SHP77 treated with DMSO at 0.1 percent for 48 hours (cell line): ENCODE data around the gene PRR12.

Source experiments
- DNase-seq: peaks from one replicate; lab custom pipeline; 2025; lab: John Stamatoyannopoulos, UW

Gene PRR12

DNA sequence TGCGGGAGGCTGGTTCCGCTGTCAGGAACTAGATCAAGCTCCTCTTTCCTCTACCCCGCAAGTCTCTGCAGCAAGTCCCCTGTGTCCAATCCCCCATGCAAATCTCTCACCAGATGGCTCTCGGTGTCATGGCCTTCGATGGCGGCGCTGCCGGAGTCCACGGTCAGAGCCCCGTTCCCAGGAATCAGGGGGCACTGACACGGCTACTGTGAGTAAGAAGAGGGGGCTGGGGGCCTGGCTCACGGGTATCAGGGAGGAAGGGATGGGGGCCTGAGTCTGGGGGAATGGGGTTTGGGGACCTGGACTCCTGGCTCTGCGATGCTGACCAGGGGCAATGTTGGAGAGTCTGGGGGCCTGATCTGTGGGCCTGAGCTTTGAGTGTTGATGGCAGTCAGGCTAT, 55.0 kb downstream of the PRR12 start:
- no peak for DNase-seq

DNA sequence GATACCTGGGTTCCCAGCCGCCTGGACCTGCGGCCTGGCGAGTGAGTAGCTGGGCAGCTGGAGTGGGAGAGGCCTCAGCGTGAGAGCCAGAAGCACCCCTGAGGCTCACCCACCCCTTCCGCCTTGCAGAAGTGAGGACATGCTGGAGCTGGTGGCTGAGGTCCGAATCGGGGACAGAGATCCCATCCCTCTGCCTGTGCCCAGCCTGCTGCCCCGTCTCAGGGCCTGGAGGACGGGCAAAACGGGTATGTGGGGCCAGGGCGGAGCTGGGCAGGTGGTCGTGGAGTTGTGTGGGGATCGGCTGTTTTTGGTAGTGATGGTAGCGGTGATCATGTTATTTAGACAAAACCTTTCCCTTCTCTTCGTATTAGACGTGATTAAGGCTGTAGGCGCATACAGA, 55.6 kb downstream of the PRR12 start:
- no peak for DNase-seq

DNA sequence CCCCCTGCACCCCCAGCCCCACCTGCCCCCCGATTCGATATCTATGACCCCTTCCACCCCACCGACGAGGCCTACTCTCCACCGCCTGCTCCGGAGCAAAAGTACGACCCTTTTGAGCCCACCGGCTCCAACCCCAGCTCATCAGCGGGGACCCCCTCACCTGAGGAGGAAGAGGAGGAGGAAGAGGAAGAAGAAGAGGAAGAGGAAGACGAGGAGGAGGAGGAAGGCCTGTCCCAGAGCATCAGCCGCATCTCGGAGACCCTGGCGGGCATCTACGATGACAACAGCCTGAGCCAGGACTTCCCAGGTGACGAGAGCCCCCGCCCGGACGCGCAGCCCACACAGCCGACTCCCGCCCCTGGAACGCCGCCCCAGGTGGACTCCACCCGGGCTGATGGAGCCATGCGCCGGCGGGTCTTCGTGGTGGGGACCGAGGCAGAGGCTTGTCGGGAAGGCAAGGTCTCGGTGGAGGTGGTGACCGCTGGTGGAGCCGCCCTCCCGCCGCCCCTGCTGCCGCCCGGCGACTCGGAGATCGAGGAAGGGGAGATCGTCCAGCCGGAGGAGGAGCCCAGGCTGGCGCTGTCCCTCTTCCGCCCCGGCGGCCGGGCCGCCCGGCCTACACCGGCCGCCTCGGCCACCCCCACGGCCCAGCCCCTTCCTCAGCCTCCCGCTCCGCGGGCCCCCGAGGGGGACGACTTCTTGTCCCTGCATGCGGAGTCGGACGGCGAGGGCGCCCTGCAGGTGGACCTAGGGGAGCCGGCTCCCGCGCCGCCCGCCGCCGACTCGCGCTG, 60.2 kb downstream of the PRR12 start:
- DNase-seq = no peak

DNA sequence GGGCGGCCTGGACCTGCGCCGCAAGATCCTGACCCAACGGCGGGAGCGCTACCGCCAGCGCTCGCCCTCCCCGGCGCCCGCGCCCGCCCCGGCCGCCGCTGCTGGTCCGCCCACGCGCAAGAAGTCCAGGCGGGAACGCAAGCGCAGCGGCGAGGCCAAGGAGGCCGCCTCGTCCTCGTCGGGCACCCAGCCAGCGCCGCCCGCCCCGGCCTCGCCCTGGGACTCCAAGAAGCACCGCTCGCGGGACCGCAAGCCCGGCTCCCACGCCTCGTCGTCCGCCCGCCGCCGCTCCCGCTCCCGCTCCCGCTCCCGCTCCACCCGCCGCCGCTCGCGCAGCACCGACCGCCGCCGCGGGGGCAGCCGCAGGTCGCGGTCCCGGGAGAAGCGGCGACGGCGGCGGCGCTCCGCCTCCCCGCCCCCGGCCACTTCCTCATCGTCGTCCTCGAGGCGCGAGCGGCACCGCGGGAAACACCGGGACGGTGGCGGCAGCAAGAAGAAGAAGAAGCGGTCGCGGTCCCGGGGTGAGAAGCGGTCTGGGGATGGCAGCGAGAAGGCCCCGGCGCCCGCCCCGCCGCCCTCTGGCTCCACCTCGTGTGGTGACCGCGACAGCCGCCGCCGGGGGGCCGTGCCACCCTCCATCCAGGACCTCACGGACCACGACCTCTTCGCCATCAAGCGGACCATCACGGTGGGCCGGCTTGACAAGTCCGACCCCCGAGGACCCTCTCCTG, 61.0 kb downstream of the PRR12 start:
- DNase-seq = no peak

DNA sequence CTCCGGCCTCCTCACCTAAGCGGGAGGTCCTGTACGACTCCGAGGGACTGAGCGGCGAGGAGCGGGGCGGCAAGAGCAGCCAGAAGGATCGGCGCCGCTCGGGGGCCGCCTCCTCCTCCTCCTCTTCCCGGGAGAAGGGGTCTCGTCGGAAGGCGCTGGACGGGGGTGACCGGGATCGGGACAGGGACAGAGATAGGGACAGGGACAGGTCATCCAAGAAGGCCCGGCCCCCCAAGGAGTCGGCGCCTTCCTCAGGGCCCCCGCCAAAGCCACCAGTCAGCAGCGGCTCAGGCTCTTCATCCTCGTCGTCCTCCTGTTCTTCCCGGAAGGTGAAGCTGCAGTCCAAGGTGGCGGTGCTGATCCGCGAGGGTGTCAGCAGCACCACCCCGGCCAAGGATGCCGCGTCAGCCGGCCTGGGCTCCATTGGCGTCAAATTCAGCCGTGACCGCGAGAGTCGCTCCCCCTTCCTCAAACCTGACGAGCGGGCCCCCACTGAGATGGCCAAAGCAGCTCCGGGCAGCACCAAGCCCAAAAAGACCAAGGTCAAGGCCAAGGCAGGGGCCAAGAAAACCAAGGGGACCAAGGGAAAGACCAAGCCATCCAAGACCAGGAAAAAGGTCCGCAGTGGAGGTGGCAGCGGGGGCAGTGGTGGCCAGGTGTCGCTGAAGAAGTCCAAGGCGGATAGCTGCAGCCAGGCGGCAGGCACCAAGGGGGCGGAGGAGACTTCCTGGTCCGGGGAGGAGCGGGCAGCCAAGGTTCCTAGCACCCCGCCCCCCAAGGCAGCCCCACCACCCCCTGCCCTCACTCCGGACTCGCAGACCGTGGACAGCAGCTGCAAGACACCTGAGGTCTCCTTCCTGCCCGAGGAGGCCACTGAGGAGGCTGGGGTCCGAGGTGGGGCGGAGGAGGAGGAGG, 61.8 kb downstream of the PRR12 start:
- no peak for DNase-seq

DNA sequence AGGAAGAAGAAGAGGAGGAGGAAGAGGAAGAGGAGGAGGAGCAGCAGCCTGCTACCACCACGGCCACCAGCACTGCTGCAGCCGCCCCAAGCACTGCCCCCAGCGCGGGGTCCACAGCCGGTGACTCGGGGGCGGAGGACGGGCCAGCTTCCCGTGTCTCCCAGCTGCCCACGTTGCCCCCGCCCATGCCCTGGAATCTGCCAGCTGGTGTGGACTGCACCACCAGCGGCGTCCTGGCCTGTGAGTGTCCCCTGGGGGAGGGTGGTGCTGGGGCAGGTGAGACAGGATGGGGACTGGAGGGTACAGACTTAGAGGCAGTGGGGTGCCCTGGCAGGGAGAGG, 62.5 kb downstream of the PRR12 start:
- no peak for DNase-seq

DNA sequence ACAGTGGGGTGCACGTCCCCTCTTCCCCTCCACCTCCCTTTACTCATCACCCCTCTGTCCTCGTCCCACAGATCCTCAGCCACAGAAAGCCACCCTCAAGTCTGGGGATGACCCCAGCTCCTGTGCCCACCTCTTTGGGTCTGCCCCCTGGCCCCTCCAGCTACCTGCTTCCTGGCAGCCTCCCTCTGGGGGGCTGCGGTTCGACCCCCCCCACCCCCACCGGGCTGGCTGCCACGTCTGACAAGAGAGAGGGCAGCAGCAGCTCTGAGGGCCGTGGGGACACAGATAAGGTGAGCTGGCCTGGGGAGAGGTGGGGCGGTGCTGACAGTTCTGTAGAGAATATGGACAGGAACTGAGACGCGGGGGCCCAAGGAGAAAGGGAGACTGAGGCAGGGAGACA, 63.6 kb downstream of the PRR12 start:
- DNase-seq = no peak

DNA sequence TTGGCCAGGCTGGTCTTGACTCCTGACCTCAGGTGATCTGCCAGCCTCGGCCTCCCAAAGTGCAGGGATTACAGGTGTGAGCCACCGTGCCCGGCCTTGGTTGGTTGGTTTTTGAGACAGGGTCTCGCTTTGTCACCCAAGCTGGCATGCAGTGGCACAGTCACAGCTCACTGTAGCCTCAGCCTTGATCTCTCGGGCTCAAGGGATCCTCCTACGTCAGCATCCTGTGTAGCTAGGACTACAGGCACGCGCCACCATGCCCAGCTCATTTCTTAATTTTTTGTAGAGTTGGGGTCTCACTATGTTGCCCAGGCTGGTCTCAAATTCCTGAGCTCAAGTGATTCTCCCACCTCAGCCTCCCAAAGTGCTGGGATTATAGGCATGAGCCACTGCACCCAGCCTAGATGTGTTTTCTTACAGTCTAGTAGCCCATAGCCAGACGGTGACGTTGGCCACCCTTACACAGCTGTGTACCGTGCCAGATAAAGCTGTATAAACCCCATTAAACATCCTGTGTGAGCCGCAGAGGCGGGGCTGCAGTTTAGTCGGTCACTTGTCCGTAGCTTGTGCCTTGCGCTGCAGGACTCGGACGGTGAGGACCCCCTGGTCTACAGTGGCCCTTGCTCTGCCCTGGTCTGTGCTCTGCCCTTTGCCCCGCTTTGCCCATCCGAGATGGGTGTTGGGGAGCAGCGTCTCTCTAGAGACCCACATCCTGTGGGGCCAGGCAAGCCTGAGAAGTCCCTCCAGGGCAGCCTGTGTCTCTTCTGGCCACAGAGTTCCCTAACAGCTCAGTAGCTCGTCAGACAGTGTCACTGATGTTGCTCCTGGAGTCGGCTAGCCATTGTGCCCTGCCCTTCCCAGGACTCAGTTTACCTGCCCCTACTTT, 64.8 kb downstream of the PRR12 start:
- DNase-seq = no peak

DNA sequence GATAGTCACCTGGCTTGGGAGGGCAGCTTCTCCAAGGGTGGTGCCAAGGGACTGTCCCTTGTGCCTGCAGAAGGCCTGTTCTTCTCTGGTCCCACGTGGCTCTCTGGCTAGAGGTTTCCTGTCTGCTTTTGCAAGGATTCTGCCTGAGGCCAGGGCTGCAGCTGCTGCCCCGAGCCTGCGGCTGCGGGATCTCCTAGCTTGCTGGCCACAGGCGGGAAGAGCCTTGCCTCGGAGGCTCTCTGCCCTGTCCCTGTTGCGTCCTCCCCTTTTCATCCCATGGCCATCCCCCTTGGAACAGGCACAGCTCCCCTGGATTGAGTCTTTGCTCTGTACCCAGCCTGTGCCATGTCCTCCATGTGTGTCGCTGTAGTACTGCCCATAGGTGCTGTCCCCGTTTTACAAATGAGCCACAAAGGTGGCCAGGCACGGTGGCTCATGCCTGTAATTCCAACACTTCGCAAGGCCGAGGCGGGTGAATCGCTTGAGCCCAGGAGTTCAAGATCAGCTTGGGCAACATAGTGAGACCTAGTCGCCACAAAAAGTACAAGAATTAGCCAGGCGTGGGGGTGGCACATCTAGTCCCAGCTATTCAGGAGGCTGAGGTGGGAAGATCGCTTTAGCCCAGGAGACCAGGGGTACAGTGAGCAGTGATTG, 65.6 kb downstream of the PRR12 start:
- no peak for DNase-seq

DNA sequence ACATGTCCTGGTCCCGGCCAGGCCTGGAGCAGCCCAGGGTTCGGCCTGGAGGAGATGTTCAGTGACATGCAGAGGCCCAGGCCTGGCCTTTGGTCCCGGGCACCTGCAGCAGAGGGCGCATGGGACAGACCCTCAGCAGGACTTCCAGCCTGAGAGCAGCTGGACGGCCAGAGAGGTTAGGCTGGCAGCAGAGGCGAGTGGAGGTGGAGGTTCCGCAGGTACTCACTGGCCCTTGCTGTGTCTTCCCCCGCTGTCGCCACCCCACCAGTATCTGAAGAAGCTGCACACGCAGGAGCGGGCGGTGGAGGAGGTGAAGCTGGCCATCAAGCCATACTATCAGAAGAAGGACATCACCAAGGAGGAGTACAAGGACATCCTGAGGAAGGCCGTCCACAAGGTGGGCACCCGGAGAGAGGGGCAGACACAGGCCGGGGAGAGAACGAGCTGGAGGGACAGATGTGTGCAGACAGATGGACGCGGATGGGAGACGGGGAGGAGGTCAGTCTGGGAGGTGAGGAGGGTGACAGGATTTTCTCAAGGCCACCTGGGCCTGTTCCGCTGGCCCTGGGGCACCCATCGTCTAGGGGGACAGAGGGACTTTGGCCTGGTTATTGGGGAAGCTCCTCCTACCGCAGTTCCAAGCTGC, 66.6 kb downstream of the PRR12 start:
- no peak for DNase-seq

DNA sequence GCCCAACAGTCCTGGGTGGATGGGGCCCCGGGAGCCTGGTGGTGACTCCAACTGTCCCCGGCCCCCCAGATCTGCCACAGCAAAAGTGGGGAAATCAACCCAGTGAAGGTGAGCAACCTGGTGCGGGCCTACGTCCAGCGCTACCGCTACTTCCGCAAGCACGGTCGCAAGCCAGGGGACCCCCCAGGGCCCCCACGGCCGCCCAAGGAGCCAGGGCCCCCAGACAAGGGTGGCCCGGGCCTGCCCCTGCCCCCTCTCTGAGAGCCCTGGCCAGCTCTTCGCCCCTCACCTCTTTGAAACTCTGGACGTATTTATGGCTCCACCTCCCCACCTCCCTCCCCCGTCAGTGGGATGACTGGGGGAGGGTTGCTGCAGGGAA, 67.1 kb downstream of the PRR12 start:
- no peak for DNase-seq

DNA sequence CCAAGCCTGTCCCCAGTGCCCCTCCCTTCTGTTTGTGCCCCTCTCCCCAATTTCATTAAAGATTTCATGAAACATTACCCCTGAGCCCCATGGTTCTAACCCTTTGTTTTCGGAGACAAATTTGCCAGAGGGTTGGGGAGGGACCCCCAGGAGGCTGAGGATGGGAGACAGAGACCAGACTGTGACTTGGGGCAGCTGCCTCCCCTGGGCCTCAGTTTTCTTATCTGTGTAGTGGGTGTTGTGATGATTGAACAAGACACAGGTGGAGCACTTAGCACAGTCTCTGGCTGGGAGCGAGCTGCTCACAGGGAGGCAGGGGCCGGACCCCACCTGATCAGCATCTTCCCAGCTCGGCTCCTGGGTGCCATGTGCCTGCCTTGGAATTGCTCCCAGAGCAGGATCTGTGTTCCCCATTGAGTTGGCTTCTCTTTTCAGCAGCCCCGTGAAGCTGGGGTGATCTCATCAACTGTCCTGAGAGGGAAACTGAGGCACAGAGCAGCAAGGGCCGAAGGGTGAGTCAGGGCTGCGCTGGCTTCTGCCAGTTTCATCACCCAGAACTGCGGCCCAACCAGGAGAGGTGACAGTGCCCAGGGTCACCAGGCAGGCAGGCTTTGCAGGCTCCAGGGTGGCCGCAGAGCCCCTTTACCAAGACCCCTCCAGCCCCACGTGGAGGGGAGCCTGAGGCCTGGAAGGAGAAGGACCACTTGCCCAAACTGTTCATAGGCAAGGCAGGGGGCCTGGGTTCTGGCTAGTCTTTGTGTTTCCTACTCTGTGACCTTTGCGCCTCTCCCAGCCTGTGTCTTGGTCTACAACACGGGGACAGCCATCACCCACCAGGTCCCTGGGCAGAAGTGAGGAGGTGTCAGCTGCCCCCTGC, 67.8 kb downstream of the PRR12 start:
- no peak for DNase-seq

DNA sequence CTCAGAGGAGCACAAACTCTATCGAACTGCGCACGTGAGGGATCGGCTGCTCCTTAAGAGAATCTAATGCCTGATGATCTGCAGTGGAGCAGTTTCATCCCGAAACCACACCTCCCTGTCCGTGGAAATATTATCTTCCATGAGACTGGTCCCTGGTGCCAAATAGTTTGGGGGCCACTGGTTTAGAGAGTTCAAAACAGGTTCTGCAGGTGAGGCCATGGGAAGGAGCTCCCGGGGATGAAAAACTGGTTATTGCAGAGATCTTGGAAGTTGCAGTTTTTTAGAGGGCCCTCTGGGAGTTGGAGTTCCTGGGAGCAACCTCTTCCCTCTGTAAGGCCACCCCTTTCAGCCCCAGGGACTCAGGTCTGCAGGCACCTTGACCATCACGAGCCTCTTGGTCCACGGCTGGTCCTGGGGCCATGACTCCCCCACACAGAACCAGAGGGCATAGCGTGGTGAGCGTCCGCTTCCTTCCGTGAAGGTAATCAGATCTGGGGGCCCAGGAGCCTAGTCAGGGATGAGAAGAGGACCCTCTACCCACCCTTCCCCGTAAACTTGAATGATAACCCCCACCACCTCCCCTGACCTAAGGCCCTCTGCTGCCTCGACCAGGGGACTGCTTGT, 69.5 kb downstream of the PRR12 start:
- no peak for DNase-seq

DNA sequence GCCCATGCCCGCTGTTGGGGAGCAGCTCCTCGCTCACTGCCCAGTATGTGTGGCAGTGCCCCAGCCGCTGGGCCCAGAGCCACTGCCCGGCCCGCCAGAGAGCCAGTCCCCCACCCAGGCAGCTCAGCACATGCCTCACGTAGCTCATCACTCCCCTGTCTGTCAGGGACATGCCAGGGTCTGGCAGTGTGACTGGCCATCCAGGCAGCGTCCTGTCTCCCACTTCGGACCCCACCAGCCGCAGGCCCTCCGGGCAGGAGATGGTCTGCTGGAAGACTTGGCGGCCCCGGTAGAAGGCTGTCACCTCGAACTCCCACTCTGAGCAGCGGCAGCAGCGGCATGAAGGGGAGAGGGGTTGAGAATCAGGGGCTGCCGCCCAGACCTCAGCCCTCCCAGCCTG, 71.0 kb downstream of the PRR12 start:
- no peak for DNase-seq

DNA sequence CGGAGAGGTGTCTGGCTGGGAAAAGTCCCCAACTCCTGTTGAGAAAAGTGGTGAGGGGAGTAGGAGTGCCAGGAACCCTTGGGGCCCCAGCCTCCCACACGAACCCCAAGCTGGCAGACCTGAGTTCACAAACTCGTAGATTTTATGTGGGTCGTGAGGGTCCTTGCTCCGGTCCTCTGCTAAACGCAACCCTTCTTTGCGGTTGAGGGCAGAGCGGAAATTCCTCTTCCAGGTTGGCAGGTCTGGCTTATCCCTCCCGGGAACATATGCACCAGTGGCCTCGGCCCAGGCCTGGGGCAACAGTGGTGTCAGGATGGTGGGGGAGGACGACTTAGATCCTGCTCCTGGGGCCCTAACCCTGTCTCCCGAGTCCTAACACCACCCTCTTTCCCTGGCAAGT, 72.2 kb downstream of the PRR12 start:
- DNase-seq = no peak

DNA sequence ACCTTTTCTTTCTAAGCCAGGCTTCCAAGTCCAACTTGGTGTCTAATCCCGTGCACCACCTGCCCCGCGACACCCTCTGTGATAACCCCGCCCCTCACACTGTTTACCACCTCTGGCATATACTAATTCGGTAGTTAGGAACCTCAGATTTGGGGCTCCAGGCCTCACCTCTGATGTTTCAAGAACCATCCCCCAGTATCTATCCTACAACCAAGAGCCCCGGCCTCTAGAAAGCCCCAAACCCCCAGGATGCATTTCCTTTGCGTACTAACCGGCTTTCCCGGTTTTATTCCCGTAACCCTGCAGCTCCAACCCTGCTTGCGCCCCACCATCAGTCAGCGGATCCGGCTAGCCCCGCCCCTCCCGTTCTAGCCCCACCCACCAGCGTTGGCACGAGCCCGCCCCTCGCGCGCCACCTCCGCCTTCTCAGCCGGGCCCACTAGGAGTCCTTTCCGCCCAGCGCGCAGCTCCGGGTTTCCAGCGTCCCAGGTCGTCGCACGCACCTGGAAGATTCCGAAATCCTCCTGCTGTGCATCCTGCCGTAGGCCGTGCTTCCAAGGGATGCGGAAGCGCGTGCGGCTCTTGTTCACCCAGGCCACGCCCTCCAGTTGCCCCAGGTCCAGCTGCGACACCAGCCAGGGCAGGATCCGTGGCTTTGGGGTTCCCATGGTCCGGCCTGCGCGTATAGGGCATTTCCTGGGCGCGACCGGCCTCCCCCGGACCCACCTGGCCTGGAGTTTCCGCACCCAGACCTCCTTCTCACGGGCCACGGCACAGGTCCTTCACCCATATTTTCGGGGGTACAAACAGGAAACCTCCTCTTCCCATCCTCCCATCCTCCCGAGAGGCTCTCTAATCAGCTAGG, 73.4 kb downstream of the PRR12 start:
- peak; percentile 48 for DNase-seq

DNA sequence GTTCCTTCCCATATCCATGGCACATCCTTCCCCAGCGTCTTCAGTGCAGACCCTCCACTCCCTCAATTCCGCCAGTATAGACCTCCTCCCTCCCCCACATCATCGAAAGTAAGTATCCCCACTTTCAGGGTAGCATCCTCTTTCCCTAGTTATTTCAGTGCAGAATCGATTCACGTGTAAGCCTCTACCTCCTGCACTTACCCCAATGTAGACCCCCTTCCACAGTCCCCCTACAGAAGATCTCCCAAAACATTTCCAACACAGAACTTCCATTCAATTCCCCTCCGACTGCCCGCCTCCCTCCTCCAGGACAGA, 74.0 kb downstream of the PRR12 start:
- DNase-seq = no peak

DNA sequence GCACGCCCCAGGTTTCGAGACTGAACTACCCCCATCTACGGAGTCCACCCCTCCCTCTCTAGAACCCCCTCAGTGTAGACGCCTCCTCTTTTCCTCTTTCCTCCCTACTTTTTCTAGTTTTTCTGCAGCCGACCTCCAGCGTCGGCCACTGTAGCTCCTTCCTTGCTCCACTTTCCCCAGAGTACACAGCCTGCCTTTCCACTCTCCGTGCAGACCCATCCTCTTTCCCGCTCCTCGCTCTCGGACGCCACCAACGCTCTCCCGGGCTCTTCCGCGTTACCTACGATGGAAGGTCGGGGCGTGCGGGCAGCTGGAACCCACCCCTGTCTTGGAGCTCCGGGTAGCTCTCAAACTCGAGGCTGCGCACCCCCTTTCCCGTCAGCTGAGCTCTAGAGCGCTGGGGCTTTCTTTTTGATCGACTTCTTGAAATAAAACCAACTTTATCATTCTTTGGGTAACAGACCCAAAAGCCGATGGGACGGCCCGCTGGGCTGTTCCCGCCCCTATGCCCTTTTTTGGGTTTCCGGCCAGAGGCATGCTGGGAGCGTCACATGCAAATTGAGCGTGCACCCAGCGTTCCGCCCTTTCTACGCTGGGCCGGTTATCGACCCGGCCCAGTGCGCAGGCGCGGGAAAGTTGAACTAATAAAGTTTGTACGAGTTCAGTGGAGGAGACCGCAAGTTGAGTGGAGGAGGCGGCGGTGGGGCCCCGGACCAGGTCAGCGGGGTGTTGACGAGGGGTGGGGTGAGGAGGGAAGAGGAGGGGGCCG, 74.6 kb downstream of the PRR12 start, which contains the start of the genes BCL2L12 and IRF3:
BCL2L12 (plus strand) TSS at position 583 of the 769 bp plus-strand sequence. CDS start 760 bp downstream, outside the sequence.
IRF3 (minus strand) TSS at position 507 of the 769 bp plus-strand sequence. CDS start 1,019 bp downstream, outside the sequence.
- peak; percentile 61 for DNase-seq
